Neural progenitor cell (in vitro differentiated cells): ENCODE measurements around the gene C1orf87.

Experiments
- CTCF ChIP-seq: fragments of 200-600 bp; sonication (generic); IDR thresholded peaks from 2 replicates; pipeline ENCODE4 v1.5.1; 2017; ENCODE audit warnings: antibody characterized with exemption, mild to moderate bottlenecking
- EZH2 ChIP-seq: fragments of 200-600 bp; sonication (generic); IDR thresholded peaks from 2 replicates; pipeline ENCODE4 v1.6.1; 2017; ENCODE audit warnings: antibody characterized with exemption, mild to moderate bottlenecking, moderate library complexity
- EZH2phosphoT487 ChIP-seq: fragments of 200-600 bp; sonication (generic); IDR thresholded peaks from 2 replicates; pipeline ENCODE4 v1.6.1; 2017; ENCODE audit warnings: antibody characterized with exemption

- TF ChIP-seq EZH2phosphoT487, result no peak
- no peak for TF ChIP-seq CTCF
- no peak for TF ChIP-seq EZH2
Observed at GRCh38 chr1:60017508-60018205, 55.9 kb downstream of the C1orf87 start.
